HL-60 (cell line): ENCODE measurements around the gene PRELP.
A peak's percentile ranks its signal among the peaks of the same experiment; 100 is the strongest.

Experiments
- DNase-seq, 2 experiments: peaks; one replicate each; pipeline ENCODE4 v3.0.0-alpha.2; 2010 to 2020; ENCODE audit warnings: low read depth in 1 of 2, low spot score in 1 of 2
- H3K27ac ChIP-seq: fragments of 250-450 bp; sonication (Bioruptor Pico); replicated peaks from 2 replicates; pipeline ENCODE4 v1.5.1; 2020; ENCODE audit warnings: mild to moderate bottlenecking, moderate library complexity
- H3K27me3 ChIP-seq: fragments of 250-450 bp; sonication (Bioruptor Pico); 2 replicates; pipeline ENCODE4 v1.5.1; 2021; ENCODE audit warnings: mild to moderate bottlenecking, moderate library complexity; ENCODE audit not compliant: insufficient read depth, poor library complexity, severe bottlenecking
- H3K4me3 ChIP-seq: replicated peaks from 2 replicates; pipeline ENCODE4 v1.5.1; 2011; ENCODE audit warnings: mild to moderate bottlenecking, control low read depth, low read length; ENCODE audit not compliant: insufficient read depth
- GABPA ChIP-seq: IDR thresholded peaks from 2 replicates; pipeline ENCODE4 v1.6.1; 2012; ENCODE audit warnings: low read depth
- POLR2AphosphoS5 ChIP-seq: IDR thresholded peaks from 2 replicates; pipeline ENCODE4 v1.6.1; 2012; ENCODE audit warnings: low read depth
- REST ChIP-seq: IDR thresholded peaks from 2 replicates; pipeline ENCODE4 v1.6.1; 2012; ENCODE audit warnings: low read depth; ENCODE audit not compliant: insufficient replicate concordance
- SPI1 ChIP-seq: IDR thresholded peaks from 2 replicates; pipeline ENCODE4 v1.6.1; 2012; ENCODE audit warnings: low read depth, mild to moderate bottlenecking, borderline replicate concordance
- TF ChIP-seq, protein P1 (sequence below): IDR thresholded peaks from one replicate; pipeline ENCODE4 v1.5.1; 2011; ENCODE audit warnings: low read length, control low read depth, inconsistent platforms; ENCODE audit not compliant: insufficient read depth

Gene PRELP

GRCh38 chr1:203437696-203438315 lies 37.8 kb upstream of the PRELP start:
- TF ChIP-seq, protein P1, sequence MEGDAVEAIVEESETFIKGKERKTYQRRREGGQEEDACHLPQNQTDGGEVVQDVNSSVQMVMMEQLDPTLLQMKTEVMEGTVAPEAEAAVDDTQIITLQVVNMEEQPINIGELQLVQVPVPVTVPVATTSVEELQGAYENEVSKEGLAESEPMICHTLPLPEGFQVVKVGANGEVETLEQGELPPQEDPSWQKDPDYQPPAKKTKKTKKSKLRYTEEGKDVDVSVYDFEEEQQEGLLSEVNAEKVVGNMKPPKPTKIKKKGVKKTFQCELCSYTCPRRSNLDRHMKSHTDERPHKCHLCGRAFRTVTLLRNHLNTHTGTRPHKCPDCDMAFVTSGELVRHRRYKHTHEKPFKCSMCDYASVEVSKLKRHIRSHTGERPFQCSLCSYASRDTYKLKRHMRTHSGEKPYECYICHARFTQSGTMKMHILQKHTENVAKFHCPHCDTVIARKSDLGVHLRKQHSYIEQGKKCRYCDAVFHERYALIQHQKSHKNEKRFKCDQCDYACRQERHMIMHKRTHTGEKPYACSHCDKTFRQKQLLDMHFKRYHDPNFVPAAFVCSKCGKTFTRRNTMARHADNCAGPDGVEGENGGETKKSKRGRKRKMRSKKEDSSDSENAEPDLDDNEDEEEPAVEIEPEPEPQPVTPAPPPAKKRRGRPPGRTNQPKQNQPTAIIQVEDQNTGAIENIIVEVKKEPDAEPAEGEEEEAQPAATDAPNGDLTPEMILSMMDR: no peak
- TF ChIP-seq GABPA (no peak), SPI1 (no peak), REST (no peak), POLR2AphosphoS5 (no peak)
- no peak overlapping the region for H3K4me3 ChIP-seq
- DNase-seq: no peak
- peaks cover 4% of the 10 kb centered on the region for H3K27me3 ChIP-seq
- no peak overlapping the region for H3K27ac ChIP-seq

DNA sequence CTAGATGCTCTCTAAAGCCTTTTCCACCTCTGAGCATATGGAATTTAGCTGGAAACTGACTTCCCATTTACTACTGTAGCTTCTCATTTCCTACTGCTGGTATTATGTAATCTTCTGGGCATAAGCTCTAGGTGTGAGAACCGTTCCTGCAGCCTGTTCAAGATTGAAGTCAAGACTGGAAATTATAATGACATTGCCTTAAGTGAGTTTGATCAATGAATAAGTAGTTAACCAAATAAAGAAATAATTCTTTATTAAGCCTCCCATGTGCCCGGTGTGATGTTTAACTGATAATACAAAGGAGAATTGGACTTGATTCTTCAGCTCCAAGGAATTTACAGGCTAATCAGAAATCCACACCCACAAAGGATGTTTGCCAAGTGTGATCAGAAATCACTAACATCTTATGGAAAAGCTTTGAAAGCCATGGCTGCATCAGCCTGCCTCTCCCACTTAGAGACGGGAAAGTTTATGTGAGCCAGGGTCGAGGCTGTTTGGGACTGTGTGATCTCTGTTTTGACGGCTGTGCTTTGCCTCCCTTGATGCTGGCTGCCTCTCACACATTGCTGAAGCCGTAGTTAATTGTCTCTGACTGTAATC lies 36.4 kb upstream of the PRELP start:
- H3K4me3 ChIP-seq: no peak overlapping the region
- peaks cover 4% of the 10 kb centered on the region for H3K27me3 ChIP-seq
- H3K27ac ChIP-seq: no peak overlapping the region
- TF ChIP-seq SPI1 (no peak), GABPA (no peak), REST (no peak), POLR2AphosphoS5 (no peak)
- TF ChIP-seq, protein P1: no peak
- no peak for DNase-seq

- Histone ChIP-seq H3K27me3 (peaks cover 4% of the 10 kb centered on the region), H3K27ac (no peak overlapping the region), H3K4me3 (no peak overlapping the region)
- no peak for DNase-seq
- TF ChIP-seq, protein P1: peak; percentile 33
- no peak for TF ChIP-seq REST
These were observed 34.8 kb upstream of the PRELP start for GRCh38 chr1:203440771-203441170.
